ENCODE measurements around the gene DNAJC1.

GRCh38 chr10:21744223-21744622 lies 259.3 kb downstream of the DNAJC1 start:
- TF ChIP-seq MXI1 (conservative IDR thresholded peaks at IDR 0.05; ENCODE audit: poor library complexity, severe bottlenecking) (no peak), CTCF (IDR thresholded peaks at IDR 0.05; ENCODE audit: poor library complexity, severe bottlenecking) (no peak)

All from neural cell (in vitro differentiated cells).